ENCODE results near the gene POPDC3.

DNA sequence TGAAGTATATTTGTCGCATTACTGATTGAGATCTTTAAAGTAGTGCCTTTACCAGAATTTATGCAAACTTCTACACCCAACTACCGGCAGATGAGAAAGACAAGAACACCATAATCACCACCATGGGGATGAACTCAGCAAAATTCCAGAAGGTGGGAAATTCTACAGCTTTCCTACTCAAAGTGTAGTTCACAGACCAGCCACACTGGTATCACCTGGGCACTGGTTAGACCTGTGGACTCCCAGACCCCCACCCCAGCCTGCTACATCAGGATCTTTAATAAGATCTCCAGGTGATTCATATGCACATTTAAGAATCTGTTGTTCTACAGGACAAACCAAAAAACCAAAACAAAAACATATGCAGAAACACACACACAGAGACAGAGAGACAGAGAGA is 67.9 kb downstream of the POPDC3 start:
- TF ChIP-seq, protein P1, sequence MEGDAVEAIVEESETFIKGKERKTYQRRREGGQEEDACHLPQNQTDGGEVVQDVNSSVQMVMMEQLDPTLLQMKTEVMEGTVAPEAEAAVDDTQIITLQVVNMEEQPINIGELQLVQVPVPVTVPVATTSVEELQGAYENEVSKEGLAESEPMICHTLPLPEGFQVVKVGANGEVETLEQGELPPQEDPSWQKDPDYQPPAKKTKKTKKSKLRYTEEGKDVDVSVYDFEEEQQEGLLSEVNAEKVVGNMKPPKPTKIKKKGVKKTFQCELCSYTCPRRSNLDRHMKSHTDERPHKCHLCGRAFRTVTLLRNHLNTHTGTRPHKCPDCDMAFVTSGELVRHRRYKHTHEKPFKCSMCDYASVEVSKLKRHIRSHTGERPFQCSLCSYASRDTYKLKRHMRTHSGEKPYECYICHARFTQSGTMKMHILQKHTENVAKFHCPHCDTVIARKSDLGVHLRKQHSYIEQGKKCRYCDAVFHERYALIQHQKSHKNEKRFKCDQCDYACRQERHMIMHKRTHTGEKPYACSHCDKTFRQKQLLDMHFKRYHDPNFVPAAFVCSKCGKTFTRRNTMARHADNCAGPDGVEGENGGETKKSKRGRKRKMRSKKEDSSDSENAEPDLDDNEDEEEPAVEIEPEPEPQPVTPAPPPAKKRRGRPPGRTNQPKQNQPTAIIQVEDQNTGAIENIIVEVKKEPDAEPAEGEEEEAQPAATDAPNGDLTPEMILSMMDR (conservative IDR thresholded peaks at IDR 0.05; ENCODE audit: low read depth, low read length): no peak
- TF ChIP-seq EZH2 (IDR thresholded peaks at IDR 0.05; ENCODE audit: borderline replicate concordance, low read depth, low read length, poor library complexity, severe bottlenecking): no peak
